HG02623 (cell line): ENCODE data around the gene ACR.

Experiments
- ATAC-seq: cut with Tn5 transposase; IDR thresholded peaks from one replicate; pipeline ENCODE4 v1.9.1; 2021; ENCODE audit warnings: moderate library complexity; ENCODE audit not compliant: unreplicated experiment

The ACR gene

DNA sequence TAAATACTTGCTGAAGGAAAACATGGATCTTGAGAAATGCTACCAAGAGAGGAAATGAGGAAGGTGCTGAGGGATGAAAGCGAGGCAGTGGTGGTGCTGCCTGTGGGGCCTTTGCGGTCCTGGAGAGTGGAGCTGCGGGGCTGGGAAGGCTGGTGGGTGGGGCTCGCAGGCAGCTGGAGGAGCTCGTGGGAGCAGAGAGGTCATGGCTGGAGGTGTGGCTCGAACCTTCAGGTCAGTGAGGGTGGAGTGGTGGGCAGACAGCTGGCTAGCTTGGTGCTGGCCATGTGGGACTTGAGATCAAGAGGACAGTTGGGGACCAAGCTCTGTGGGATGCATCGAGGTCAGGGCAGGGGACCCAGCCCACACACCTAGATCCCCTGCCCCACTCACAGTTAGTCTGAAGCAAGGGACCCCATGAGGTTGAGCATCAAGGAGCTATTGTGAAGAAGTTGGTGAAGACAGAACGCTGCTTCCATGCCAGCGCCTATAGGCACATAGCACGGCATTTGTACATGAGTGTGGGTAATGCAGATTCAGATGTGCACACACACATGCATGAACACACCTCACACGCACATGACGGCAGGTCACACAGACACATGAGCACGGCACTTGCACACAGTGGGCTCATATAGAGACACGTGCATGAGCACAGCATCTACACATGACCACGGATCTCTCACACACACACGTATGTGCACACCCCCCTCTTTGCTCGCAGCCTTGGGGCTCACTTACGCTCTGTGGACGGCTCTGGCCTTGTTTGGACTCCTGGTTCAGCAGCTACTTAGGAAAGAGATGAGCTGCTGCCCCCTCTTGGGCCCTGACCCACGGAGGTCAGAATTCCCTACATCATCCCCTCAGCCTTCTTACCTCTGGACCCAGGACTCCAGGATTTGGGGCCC, 34.9 kb upstream of the ACR start:
- ATAC-seq, result no peak

DNA sequence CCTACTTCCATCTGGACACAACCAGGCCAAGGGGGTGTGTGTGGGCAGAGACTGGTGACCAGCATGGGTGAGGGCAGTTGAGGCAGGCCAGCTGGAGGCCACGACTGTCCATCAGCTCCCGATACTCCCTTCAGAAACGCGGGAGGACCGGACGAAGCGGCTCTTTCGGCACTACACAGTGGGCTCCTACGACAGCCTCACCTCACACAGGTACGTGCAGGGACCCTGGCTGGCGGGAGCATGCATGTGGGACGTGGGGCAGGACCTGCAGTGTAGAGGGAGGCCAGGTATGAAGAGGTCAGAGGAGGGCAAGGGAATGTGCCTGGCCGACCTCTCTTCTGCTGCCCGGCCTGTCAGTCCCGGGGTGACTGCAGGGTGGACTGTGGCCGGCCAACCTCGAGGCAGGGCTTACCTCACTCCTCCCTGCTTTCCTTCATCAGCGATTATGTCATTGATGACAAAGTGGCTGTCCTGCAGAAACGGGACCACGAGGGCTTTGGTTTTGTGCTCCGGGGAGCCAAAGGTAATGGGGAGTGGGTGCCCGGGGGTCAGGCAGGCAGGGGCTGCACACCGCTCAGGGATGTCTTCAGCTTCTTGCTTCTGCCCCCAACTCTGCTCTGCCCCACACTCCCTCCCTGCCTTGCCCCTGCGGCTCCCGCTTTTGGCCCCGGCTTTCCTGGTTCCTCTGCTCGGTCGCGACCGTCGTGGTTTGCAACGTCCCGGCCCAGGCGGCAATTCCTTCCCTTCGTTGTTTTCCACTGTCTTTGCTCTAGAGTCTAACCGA, 34.1 kb upstream of the ACR start:
- no peak for ATAC-seq

DNA sequence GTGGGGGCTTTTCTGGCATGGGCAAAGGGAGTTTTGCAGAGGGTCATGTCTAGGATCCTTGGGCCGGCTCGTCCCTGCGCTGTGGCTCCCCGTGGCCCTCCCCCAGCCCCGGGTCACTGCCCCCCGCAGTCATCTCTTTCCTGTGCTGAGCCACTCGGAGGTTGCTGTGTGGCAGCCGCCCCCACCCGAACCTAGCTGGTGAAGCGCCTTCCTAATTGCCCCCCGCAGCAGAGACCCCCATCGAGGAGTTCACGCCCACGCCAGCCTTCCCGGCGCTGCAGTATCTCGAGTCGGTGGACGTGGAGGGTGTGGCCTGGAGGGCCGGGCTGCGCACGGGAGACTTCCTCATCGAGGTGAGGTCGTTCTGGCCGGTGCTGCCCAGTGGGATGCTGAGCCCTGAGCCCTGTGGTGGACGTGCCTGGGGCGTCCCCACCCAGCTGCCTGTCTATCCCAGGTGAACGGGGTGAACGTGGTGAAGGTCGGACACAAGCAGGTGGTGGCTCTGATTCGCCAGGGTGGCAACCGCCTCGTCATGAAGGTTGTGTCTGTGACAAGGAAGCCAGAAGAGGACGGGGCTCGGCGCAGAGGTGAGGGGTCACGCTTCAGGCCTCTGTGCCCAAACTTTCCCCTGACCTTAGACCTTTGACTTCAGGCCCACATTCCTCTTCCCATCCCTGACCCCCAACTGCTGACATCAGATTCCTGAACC, 33.3 kb upstream of the ACR start:
- no peak for ATAC-seq

DNA sequence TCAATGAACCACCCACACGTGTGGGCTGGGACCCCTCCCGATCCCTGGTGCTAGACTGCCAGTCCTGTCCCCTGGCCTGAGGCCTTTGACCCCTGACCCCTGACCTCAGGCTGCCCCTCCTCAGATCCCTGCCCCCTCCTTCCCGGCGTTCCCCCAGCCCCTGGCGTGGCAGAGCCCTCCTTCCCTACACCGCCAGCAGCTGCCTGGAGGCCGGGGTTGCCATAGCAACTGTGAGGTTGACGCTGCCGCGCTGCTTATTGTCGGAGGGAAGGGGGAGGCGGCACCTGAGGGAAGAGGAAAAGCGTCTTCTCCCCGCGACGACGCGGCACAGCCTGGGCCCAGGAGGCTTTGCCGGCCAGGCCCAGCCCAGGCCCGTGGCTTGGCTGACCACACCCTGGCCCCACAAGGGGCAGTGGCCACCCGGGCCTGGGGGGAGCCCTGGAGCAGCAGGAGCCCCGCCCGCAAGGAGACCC, 32.7 kb upstream of the ACR start:
- no peak for ATAC-seq

DNA sequence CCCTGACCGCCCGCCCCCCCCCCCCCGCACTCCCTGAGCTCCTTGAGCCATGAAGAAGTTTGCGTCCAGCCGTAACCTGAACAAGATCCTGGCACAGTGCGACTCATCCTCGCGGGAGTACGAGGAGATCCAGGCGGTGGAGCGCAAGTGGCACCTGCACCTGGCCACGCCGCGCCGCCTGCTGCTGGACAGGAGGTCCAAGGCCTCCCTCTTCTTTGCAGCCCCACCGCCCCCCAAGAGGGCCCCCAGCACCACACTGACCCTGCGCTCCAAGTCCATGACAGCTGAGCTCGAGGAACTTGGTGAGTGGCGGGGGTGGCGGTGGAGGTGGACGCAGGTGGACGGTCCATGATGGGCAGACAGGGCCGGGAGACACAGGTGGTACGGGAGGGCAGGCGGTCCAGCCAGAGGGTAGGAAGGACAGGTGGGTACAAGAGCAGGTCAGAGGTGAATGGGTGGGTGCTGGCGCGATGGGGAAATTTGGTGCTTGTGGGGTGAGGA, 32.1 kb upstream of the ACR start:
- ATAC-seq, result no peak

DNA sequence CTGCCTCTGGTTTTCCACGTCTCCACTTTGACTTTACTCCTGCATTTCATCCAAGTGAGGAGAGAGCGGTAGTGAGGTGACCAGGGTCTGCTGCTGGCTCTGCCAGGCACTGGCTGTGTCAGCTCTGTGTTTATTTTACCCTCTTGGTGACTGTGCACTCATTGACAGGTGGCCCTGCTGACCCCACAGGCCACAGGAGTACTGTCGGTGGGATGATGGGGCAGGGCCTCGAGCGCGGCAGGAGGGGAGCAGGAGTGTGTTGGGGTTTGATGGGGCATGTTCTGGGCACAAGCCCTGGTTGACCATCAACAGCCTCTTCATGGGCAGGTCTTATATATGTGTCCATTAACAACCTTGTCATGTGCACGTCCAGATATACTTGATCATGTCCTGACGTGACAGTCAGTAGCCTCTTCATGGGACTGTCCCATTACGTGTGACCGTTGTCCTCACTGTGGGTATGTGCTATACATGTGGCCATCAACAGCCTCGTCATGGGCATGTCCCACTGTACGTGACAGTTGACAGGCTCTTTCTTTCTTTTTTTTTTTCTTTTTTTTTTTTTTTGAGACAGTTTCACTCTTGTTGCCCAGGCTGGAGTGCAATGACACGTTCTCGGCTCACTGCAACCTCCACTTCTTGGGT, 31.4 kb upstream of the ACR start:
- ATAC-seq, result no peak

DNA sequence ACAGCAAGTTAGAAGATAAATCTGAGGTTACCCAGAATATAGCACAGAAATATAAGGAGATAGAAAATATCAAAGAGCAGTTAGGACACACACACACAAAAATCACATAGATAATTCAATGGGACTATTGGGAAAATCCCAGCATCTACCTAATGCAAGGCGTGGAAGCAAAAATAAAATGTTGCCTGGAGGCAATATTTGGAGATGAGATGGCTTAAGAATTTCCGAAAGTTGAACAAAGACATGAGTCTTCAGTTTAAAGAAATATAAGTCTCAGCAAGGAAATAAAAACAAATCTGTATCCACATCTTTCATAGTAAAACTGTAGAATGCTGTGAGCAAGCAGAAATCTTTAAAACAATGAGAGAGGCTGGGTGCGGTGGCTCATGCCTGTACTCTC, 29.5 kb upstream of the ACR start:
- ATAC-seq, result no peak

DNA sequence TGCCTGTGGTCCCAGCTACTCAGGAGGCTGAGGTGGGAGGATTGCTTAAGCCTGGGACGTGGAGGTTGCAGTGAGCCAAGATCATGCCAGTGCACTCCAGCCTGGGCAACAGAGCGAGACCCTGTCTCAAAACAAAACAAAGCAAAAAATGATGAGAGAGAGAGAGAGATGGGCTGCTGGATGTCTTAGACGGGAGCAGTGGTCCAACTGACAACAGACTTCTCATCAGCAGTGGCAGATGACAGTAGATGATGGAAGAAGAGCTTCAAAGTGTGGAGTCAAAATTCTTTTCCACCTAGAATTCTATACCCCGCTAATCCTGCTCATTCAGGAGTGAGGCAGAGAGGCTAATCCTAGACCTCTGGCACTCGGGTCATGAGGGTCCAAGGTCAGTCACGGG, 29.0 kb upstream of the ACR start:
- no peak for ATAC-seq

DNA sequence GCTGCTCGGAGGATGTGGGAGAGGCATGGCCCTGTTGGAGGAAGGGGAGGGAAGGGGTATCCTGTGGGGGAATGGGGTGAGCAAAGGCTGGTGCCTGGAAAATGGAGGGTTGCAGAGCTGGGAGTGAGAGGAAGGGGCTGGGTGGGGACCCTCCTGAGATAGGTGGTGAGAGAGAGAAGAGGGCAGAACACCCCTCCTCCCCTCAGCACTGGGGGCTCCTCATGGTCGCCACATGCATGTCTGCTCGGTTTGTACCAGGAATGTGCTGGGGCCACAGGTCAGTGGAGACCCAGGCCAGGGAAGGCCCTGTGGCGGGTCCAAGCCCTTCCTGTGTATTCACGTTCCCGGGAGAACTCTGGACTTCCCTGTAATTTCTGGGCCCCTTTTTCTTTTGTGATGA, 27.8 kb upstream of the ACR start:
- no peak for ATAC-seq

DNA sequence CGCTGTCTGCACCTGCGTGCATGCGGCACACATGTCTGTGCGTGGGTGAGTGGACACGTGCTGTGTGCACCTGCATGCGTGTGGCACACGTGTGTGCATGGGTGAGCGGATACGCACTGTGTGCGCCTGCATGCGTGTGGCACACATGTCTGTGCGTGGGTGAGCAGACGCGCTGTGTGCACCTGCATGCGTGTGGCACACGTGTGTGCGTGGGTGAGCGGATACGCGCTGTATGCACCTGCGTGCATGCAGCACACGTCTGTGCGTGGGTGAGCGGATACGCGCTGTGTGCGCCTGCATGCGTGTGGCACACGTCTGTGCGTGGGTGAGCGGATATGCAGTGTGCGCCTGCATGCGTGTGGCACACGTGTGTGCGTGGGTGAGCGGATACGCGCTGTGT, 27.1 kb upstream of the ACR start:
- ATAC-seq, result no peak

DNA sequence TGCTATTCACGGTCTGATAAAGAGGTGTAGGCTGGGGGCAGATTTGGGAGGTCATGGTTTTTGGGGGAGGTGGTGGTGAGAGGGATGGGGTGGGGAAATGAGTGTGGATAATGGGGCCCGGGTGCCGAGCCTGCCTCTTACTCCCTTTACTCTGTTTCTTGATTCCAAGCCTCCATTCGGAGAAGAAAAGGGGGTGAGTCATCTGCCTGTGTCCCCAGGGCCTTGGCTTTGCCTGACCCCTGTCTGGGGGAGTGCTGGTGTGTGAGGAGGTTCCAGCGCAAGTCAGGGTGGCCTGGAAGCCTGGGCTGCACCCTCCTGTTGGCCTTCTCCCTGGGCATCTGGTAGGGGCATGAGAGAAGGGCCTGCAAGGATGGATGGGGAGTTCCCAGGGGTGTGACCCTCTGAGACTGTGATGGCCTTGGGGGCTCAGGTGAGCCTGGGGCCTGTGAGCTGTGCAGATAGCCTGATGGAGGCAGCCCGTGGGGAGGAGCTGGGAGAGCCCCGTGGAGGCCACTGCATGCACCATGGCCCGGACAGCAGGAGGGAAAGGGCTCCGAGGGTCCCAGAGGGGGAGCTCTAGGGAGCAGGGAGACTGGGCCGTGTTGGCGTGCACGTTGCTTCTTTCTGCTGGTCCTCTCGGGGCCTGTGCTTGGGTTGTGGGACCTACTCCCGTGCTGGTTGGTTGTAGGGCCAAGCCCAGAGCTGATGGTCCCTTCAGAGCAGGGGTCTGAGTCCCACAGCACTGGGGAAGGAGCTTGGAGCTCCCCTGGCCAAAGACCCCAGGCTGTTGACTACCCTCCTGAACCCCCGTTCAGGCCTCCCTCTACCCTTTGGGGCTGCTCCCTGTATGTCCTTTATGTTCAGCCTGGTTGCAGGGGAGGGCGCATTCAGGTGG, 26.3 kb upstream of the ACR start:
- ATAC-seq, result no peak

DNA sequence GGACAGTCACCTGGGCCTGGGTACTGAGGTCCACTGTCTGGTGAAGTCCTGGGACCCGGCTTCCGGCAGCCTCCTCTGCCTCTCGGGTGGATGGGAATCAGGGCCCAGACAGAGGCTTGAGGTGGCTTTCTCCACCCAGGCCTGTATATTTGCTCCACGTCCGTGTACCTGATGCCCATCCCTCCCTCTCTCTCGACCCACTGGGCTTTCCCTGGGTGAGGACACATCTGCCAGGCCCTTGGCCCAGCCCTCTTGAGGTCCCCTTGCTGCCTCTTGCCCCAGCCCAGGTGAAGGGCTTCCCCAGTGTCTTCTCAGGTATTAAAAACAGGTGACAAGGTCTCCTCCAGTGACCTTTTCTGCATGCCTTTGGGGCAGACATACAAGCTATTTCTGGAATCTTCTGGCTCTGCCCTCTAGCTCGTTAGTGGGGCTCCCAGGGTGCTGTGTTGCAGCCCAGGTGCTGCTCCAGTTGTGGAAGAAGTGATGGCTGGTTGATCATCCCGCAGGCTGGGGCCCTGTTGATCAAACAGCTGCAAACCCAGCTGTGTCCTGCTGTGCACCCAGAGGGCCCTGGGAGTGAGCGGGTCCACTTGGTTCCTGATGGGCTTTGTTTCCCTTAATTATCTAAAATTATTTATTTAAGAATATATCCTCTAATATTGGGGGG, 25.5 kb upstream of the ACR start:
- no peak for ATAC-seq

DNA sequence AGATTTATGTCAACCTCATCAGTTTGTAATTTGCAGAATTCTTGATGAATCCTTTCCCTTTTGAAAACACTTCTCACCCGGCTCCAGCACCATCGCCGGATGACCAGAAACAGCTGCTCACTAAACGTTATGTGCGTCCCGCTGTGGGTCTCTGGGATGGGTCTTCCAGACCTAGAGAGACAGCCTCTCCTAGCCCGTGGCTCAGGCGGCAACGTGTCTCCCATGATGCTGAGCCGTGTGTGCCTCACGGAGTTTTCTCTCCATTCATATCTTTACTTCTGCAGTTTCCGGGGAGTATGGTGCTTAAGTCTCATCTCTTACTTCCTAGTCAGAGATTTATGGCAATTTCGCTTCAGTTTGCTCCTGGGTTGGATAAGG, 25.0 kb upstream of the ACR start:
- ATAC-seq, result no peak

DNA sequence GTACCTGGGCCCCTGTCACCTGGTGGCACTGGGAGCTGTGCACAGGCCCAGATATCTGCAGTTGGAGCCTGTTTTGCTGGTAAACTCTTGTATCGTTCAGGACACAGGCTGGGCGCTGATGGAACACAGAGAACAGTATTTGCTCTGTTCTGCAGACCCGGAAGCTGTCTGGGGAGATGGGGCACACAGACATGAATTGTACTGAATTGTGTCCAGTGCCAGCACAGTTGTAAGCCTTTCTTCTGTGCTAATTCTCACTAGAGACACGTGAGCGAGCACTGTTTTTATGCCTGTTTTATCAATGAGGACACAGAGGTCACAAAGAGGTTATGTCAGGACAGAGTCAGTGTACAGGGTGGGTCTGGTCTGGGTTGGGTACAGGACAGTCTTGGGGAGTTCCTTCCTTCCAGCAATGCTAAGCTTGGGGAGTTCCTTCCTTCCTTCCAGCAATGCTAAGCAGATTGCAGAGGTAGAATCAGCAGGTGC, 24.4 kb upstream of the ACR start:
- no peak for ATAC-seq

DNA sequence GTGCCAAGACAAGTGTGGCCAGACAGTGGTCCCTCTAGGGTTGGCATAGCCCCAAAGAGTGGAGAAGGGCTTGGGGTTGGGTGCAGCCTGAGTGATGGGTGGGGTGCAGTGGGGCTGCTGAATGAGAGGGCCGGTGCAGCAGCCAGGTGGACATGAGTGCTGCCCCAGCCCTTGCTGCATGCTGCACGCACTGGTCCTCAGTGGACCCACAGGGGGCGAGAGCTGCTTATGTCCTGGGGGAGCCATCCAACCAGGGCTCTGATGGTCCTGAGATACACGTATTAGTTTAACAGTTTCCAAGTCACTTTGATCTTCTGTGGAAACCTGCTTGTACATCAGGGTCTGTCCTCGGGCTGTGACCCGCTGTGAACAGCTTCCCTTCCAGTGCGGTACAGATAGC, 23.9 kb upstream of the ACR start:
- ATAC-seq, result no peak

DNA sequence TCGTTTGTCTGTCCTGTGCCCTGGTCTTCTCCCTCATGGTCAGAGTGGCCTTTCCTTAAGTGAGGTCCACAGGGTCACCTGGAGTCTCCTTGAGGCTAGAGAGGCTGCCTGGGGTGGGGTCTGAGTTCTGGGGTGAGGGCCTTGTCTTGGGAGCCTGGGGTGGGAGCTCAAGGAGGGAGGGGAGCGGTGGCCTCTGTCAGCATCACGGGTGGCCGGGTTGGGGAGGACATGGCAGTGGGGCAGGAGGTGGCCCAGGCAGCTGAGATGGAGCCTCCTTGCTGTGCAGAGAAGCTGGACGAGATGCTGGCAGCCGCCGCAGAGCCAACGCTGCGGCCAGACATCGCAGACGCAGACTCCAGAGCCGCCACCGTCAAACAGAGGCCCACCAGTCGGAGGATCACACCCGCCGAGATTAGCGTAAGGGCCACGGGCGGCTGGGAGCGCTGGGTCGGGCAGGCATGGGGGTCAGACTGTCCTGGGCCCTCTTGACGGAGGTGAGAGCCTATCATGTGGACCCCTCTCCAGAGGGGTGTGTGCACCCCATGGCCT, 23.3 kb upstream of the ACR start:
- no peak for ATAC-seq

DNA sequence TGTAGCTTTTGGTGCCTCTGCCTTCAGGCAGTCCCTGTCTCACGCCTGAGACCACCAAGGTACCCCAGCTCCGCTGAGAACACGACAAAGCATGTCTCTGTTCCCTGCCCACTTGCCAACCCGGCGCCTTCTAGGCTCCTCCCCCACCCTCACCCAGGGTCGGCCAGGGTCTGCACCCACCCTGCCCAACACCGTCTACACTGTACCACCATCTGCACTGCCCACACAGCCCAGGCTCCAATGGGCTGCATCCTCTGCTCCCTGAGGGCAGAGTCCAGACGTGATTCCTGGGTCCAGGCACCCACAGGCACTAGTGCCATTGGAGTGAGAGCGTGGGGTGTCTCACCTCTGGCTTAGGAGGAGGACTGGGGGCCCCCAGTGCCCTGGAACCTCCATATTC, 22.8 kb upstream of the ACR start:
- no peak for ATAC-seq

DNA sequence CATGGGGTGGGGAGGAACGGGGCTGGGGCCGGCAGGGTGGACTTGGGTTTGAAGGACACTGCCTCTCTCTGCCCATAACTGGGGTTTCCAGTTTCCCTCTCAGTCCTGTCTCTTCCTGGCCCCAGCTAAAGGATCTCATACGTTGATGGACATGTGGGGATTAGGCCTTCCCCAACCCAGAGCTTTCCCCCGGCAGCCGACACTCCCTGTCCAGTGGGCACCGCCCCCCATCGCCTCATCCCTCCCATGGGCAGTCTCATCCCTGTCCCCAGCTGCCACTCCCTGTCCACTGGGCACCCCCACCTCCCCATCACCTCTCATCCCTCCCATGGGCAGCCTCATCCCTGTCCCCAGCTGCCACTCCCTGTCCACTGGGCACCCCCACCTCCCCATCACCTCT, 22.2 kb upstream of the ACR start:
- ATAC-seq, result no peak
